Measurements from ENCODE around the gene COMT. TPM values are rescaled to one million over a fixed set of nuclear protein-coding genes. Genes with fewer than 3 reads are reported as not detected.

The COMT gene
- total and polyA plus RNA-seq, 9 of the 15 experiments (the other 6 are each of a cell fraction or from before 2014, with no cell fraction given) = 12.5 to 351 (median 155) TPM

DNA sequence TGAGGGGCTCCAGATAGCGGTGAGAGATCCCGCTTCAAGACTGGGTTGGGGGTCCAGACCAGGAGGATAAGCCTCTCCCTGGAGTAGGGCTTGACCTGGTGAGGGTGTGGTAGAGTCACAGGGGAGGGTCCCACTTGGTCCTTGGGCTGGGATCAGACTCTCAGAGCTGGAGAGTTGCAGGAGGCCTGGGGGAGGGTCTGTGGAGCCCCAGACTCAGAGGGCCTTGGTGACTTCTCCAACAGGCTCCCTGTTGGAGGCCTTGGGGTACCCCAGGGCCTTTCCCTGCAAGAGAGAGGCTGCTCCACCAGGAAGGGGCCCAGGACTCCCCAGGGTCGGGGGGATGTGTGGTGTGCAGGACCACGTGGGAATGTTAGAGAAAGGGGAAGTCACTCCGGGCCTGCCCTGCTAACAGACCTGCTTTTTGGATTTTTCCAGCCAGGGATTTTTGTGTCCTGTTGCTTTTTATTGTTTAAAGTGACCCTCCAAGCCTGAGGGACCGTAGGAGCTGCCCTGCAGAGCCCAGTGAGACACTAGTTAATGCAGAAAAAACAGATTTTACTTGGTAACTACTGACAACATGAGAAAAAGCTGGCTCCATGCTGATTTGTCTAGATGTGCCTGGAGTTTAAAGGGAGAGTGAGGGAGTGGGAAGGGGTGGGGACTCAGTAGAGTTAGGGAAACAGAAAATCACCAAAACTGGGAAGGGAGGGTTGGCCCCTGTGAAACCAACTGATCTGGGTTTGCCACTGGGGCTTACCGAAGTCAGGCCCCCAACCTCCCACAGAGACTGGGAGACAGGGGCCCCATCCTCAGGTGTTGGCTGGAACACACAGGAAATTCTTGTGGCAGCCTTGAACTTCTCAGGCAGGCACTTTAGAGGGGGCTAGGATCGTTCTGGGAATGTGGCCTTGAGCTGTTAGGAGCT is 847 bp downstream of the COMT start:
- peak; percentile 51 for FAIRE-seq
- no peaks in the 10 kb centered on the region for H3K9me1 ChIP-seq (ENCODE audit: control insufficient read depth, insufficient read depth, low read length)
- peak overlapping the region; percentile 96 for H3K4me2 ChIP-seq (ENCODE audit: insufficient read depth, low read length)
- ChIA-PET CTCF (ENCODE audit: low intra/inter-chr PET ratio) (interaction anchor here (0.7 to 0.9 kb wide), 2 partner anchors 212 to 219 kb away, joined by 3 read pairs; partner anchors contain the start of gene GP1BB), POLR2A (interaction anchor here (0.5 to 4.6 kb wide), 32 partner anchors 10 to 749 kb away, joined by 3 to 48 read pairs (median 3); partner anchors contain the start of gene TRMT2A)
- in situ Hi-C loops (cut with MboI) (no loop called here), intact Hi-C loops (cut with micrococcal nuclease) (no loop called here)
- H3K4me3 ChIP-seq = peak overlapping the region; percentile 58
- peaks cover 40 to 43% of the 10 kb centered on the region in 2 experiments for H3K4me1 ChIP-seq (replicated peaks in 1 of 2; ENCODE audit: control insufficient read depth in 2 of 2, insufficient read depth in 2 of 2, low read length in 2 of 2)
- TSS peak; percentile 66 for BruUV-seq (replicated peaks)
- ATAC-seq = peak; percentile 54
- peaks cover 1% of the 10 kb centered on the region; the same call in 1 of the 2 replicates for H4K20me1 ChIP-seq (replicated peaks; ENCODE audit: control insufficient read depth, insufficient read depth, low read length)
- H3K27ac ChIP-seq (ENCODE audit: extremely low read depth, low read depth, low read length) = peak overlapping the region; percentile 88
- H2AFZ ChIP-seq (ENCODE audit: low read depth, low read length) = peak overlapping the region; percentile 98
- H3K79me2 ChIP-seq (ENCODE audit: control insufficient read depth, insufficient read depth, low read length) = peaks cover 68% of the 10 kb centered on the region
- H3K27me3 ChIP-seq (ENCODE audit: control insufficient read depth in 2 of 2, insufficient read depth in 2 of 2, low read length in 2 of 2) = no peaks in the 10 kb centered on the region; a peak in 1 of 5 replicates
- 2% methylated on average over 8 of the region's 8 CpGs for WGBS (ENCODE audit: insufficient coverage, low coverage, missing lambda C conversion rate)
- peaks cover 36% of the 10 kb centered on the region for H3K36me3 ChIP-seq (ENCODE audit: control insufficient read depth, insufficient read depth, low read length)
- H3K9ac ChIP-seq (ENCODE audit: insufficient read depth in 1 of 2, low read depth in 2 of 2, low read length in 2 of 2) = peak overlapping the region; percentile 94 to 97
- H3K9me3 ChIP-seq (replicated peaks; ENCODE audit: control insufficient read depth, insufficient read depth, low read depth, low read length) = 0 out of 2 replicates have a peak, but pooled peaks cover 2% of the 10 kb centered on the region
- peak; percentile 84 to 93 (median 88) for DNase-seq (ENCODE audit: extremely low read depth in 1 of 4, low spot score in 3 of 4)
- no peak for TF ChIP-seq ATF1 (CRISPR knock-in tag; IDR thresholded peaks at IDR 0.05)
- no peak for TF ChIP-seq ATF1 (tag; IDR thresholded peaks at IDR 0.05)
- TF ChIP-seq OTX1 (CRISPR knock-in tag; IDR thresholded peaks at IDR 0.05) = 0 out of 2 replicates have a peak, but pooled peaks have one; percentile 59
- no peak for TF ChIP-seq RBM17 (IDR thresholded peaks at IDR 0.05; ENCODE audit: borderline replicate concordance, low read depth, low read length)
- TF ChIP-seq, protein P1, sequence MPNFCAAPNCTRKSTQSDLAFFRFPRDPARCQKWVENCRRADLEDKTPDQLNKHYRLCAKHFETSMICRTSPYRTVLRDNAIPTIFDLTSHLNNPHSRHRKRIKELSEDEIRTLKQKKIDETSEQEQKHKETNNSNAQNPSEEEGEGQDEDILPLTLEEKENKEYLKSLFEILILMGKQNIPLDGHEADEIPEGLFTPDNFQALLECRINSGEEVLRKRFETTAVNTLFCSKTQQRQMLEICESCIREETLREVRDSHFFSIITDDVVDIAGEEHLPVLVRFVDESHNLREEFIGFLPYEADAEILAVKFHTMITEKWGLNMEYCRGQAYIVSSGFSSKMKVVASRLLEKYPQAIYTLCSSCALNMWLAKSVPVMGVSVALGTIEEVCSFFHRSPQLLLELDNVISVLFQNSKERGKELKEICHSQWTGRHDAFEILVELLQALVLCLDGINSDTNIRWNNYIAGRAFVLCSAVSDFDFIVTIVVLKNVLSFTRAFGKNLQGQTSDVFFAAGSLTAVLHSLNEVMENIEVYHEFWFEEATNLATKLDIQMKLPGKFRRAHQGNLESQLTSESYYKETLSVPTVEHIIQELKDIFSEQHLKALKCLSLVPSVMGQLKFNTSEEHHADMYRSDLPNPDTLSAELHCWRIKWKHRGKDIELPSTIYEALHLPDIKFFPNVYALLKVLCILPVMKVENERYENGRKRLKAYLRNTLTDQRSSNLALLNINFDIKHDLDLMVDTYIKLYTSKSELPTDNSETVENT (CRISPR knock-in tag; IDR thresholded peaks at IDR 0.05) = no peak
- 0 out of 2 replicates have a peak, but pooled peaks have one; percentile 39 for TF ChIP-seq IFI16 (CRISPR knock-in tag; IDR thresholded peaks at IDR 0.05)
- peak; percentile 25; the same call in 1 of the 2 replicates for TF ChIP-seq HDAC8 (tag; IDR thresholded peaks at IDR 0.05)
- no peak for TF ChIP-seq ZNF263 (CRISPR knock-in tag; IDR thresholded peaks at IDR 0.05; ENCODE audit: borderline replicate concordance)
- TF ChIP-seq SETDB1 (IDR thresholded peaks at IDR 0.05; ENCODE audit: low read length) = peak; percentile 30
- peak; percentile 61 to 74; a peak in 3 of 4 replicates for TF ChIP-seq SRF (CRISPR knock-in tag; IDR thresholded peaks at IDR 0.05)
- TF ChIP-seq ZNF354B (CRISPR knock-in tag; IDR thresholded peaks at IDR 0.05) = 0 out of 2 replicates have a peak, but pooled peaks have one; percentile 1
- TF ChIP-seq HNRNPUL1 (IDR thresholded peaks at IDR 0.05; ENCODE audit: low read length) = peak; percentile 43; the same call in 1 of the 2 replicates
- TF ChIP-seq, protein P2, sequence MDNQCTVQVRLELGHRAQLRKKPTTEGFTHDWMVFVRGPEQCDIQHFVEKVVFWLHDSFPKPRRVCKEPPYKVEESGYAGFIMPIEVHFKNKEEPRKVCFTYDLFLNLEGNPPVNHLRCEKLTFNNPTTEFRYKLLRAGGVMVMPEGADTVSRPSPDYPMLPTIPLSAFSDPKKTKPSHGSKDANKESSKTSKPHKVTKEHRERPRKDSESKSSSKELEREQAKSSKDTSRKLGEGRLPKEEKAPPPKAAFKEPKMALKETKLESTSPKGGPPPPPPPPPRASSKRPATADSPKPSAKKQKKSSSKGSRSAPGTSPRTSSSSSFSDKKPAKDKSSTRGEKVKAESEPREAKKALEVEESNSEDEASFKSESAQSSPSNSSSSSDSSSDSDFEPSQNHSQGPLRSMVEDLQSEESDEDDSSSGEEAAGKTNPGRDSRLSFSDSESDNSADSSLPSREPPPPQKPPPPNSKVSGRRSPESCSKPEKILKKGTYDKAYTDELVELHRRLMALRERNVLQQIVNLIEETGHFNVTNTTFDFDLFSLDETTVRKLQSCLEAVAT (IDR thresholded peaks at IDR 0.05) = no peak
- 0 out of 2 replicates have a peak, but pooled peaks have one; percentile 37 for TF ChIP-seq ZNF79 (CRISPR knock-in tag; IDR thresholded peaks at IDR 0.05; ENCODE audit: low read depth)
- TF ChIP-seq ZNF253 (CRISPR knock-in tag; conservative IDR thresholded peaks at IDR 0.05) = no peak
- TF ChIP-seq, protein P3, sequence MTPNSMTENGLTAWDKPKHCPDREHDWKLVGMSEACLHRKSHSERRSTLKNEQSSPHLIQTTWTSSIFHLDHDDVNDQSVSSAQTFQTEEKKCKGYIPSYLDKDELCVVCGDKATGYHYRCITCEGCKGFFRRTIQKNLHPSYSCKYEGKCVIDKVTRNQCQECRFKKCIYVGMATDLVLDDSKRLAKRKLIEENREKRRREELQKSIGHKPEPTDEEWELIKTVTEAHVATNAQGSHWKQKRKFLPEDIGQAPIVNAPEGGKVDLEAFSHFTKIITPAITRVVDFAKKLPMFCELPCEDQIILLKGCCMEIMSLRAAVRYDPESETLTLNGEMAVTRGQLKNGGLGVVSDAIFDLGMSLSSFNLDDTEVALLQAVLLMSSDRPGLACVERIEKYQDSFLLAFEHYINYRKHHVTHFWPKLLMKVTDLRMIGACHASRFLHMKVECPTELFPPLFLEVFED (CRISPR knock-in tag; conservative IDR thresholded peaks at IDR 0.05) = peak; percentile 52; the same call in 1 of the 2 replicates
